ENCODE data around the gene ALK.

ALK gene

GRCh38 chr2:29766191-29766590 lies 155.2 kb downstream of the ALK start:
- TF ChIP-seq CTCF (IDR thresholded peaks at IDR 0.05; ENCODE audit: insufficient read depth, missing control alignments), result no peak
- FAIRE-seq, result no peak
- no peak for DNase-seq (ENCODE audit: insufficient read length, low spot score)

- no peak for TF ChIP-seq CTCF (IDR thresholded peaks at IDR 0.05; ENCODE audit: insufficient read depth, missing control alignments)
- no peak for DNase-seq (ENCODE audit: insufficient read length, low spot score)
- FAIRE-seq, result no peak
Observed at GRCh38 chr2:29765721-29766120, 155.7 kb downstream of the ALK start.

GRCh38 chr2:29763371-29763770 lies 158.0 kb downstream of the ALK start:
- FAIRE-seq (no peak), DNase-seq (ENCODE audit: insufficient read length, low spot score) (no peak)
- TF ChIP-seq CTCF (IDR thresholded peaks at IDR 0.05; ENCODE audit: insufficient read depth, missing control alignments), result no peak

- no peak for DNase-seq (ENCODE audit: insufficient read length, low spot score)
- TF ChIP-seq CTCF (IDR thresholded peaks at IDR 0.05; ENCODE audit: insufficient read depth, missing control alignments), result no peak
- no peak for FAIRE-seq
Observed at GRCh38 chr2:29762239-29762638, 159.1 kb downstream of the ALK start.

- no peak for DNase-seq (ENCODE audit: insufficient read length, low spot score)
- TF ChIP-seq CTCF (IDR thresholded peaks at IDR 0.05; ENCODE audit: insufficient read depth, missing control alignments), result no peak
- no peak for FAIRE-seq
Observed at GRCh38 chr2:29761278-29761677, 160.1 kb downstream of the ALK start.

- no peak for TF ChIP-seq CTCF (IDR thresholded peaks at IDR 0.05; ENCODE audit: insufficient read depth, missing control alignments)
- FAIRE-seq (no peak), DNase-seq (ENCODE audit: insufficient read length, low spot score) (no peak)
Observed at GRCh38 chr2:29760008-29760407, 161.4 kb downstream of the ALK start.

GRCh38 chr2:29759360-29759759 lies 162.0 kb downstream of the ALK start:
- no peak for DNase-seq (ENCODE audit: insufficient read length, low spot score)
- no peak for FAIRE-seq
- TF ChIP-seq CTCF (IDR thresholded peaks at IDR 0.05; ENCODE audit: insufficient read depth, missing control alignments), result no peak

All from D721Med (cell line).